ENCODE measurements around the gene ANKRD28. TPM values are rescaled to one million over a fixed set of nuclear protein-coding genes. Genes with fewer than 3 reads are reported as not detected.
"Not testable (repeated sequence)": the region's sequence is repeated elsewhere in the genome, so short reads cannot be mapped to it uniquely, and the experiment has no call there.

ANKRD28 gene
- total RNA-seq, result 53.6 and 54.0 TPM in 2 replicates

- intact Hi-C loops (cut with micrococcal nuclease), result loop anchor here (1.0 to 5.0 kb wide), 10 partner anchors 8 to 850 kb away; partner anchors contain the start of genes BTD, CAPN7, HACL1 and NR2C2
Observed at GRCh38 chr3:15797642-15798303, at the start of gene ANKRD28. TSS of gene ANKRD28 (minus strand) at chr3:15797979. CDS start at chr3:15796521, 1,458 bp downstream.

DNA sequence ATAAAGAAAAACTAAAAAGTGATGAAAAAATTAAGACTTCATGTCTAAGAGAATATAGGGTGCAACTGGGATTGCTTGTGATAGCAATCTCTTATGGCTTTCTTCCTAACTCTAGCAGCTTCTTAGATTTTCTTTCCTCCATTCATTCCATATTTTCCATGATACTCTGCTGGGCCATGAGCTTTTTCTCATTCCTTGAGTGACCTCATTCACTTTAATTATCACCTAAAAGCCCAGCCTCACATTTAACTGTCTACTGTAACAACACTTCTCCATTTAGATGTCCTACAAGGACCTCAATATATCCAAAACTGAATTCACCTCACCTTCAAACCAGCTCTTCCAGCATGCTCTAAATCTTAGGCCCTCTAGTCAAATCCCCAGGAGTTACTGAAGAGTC, 49.5 kb upstream of the ANKRD28 start:
- intact Hi-C loops (cut with micrococcal nuclease), result no loop called here

GRCh38 chr3:15846606-15847005, 48.8 kb upstream of the ANKRD28 start:
- intact Hi-C loops (cut with micrococcal nuclease), result no loop called here

- intact Hi-C loops (cut with micrococcal nuclease), result no loop called here
Observed at GRCh38 chr3:15845475-15845874, 47.7 kb upstream of the ANKRD28 start.

DNA sequence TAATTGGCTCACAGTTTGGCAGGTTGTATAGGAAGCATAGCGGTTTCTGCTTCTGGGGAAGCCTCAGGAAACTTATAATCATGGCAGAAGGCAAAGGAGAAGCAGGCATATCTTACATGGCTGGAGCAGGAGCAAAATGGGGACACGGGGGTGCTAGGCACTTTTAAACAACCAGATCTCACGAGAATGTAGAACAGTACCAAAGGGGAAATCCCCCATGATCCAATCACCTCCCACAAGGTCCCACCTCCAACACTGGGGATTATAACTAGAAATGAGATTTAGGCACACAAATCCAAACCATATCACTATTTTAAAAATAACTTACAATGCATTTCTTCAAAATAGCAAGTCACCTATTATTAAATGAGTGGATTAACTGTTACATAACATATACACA, 47.1 kb upstream of the ANKRD28 start:
- intact Hi-C loops (cut with micrococcal nuclease), result no loop called here

DNA sequence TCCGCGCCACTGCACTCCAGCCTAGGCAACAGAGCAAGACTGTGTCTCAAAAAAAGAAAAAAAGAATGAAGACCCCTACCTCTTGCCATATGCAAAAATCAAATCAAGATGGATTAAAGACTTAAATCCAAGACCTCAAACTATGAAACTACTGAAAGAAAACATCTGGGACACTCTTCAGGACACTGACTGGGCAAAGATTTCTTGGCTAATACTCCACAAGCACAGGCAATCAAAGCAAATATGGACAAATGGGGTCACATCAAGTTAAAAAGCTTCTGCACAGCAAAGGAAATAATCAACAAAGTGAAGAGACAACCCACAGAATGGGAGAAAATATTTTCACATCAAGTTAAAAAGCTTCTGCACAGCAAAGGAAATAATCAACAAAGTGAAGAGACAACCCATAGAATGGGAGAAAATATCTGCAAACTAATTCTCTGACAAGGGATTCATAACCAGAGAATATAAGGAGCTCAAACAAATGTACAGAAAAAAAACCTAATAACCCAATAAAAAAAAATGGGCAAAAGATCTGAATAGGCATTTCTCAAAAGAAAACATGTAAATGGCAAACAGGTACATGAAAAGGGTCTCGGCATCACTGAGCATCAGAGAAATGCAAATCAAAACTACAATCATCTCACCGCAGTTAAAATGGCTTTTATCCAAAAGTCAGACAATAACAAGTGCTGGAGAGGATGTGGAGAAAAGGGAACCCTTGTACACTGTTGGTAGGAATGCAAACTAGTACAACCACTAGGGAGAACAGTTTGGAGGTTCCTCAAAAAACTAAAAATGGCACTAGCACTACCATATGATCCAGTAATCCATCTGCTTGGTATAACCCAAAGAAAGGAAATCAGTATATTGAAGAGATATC, 43.6 kb upstream of the ANKRD28 start:
- intact Hi-C loops (cut with micrococcal nuclease), result not testable (repeated sequence)

GRCh38 chr3:15839568-15839967, 41.8 kb upstream of the ANKRD28 start:
- intact Hi-C loops (cut with micrococcal nuclease), result no loop called here

- intact Hi-C loops (cut with micrococcal nuclease), result no loop called here
Observed at GRCh38 chr3:15831927-15832326, 34.1 kb upstream of the ANKRD28 start.

DNA sequence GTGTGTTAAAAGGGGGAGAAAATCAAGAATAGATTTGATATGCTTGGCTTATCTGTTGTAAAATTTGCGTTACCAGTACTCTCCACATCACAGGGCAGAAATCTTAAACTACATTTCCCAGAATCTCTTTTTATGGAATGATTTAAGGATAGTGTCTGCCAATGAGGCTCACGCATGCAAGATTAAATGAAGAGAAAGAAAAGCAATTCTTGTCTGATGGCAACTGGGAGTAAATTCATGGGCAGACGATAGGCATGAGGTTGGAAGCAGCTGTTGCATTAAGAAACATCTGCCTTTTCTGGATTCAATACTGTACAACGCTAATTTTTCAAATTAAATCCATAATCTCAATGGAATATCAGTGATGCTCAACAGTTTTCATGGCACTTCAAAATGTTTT, 27.2 kb upstream of the ANKRD28 start:
- intact Hi-C loops (cut with micrococcal nuclease), result no loop called here

DNA sequence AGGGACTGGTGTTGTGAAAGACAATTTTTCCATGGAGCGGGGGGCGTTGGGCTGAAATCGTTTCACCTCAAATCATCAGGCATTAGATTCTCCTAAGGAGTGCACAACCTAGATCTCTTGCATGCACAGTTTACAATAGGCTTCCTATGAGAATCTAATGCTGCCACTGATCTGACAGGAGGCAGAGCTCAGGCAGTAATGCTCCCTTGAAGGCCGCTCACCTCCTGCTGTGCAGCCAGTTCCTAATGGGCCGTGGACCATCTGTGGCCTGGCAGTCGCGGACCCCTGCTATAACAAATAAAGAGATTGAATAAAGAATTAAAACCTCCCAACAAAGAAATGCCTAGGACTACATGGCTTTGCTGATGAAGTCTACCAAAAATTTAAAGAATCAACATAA, 25.3 kb upstream of the ANKRD28 start:
- intact Hi-C loops (cut with micrococcal nuclease), result no loop called here

- intact Hi-C loops (cut with micrococcal nuclease), result no loop called here
Observed at GRCh38 chr3:15822281-15822680, 24.5 kb upstream of the ANKRD28 start.

DNA sequence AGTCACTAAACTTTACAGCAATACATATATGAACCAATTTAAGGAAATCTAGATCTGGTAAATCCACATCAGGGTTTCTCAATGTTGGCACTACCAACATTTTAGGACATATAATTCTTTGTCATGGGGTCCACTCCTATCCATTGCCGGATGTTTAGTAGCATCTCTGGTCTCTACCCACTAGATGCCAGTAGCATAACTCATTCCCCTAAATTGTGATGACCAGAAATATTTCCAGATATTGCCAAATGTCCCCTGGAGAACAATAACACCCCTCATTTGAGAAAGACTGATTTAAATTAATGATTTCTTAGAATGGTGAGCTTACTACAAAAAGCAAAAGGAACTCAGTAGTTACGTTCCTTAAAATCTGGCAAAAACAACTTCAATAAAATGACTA, 23.1 kb upstream of the ANKRD28 start:
- intact Hi-C loops (cut with micrococcal nuclease), result no loop called here

GRCh38 chr3:15819576-15819975, 21.8 kb upstream of the ANKRD28 start:
- intact Hi-C loops (cut with micrococcal nuclease), result loop anchor here (5.0 kb wide), 3 partner anchors 133 to 443 kb away; partner anchors contain the start of genes DPH3, EAF1 and METTL6

- intact Hi-C loops (cut with micrococcal nuclease), result loop anchor here (5.0 kb wide), 3 partner anchors 133 to 443 kb away; partner anchors contain the start of genes DPH3, EAF1 and METTL6
Observed at GRCh38 chr3:15819043-15819442, 21.3 kb upstream of the ANKRD28 start.

- intact Hi-C loops (cut with micrococcal nuclease), result loop anchor here (1.0 to 5.0 kb wide), 7 partner anchors 137 to 447 kb away; partner anchors contain the start of genes DPH3, EAF1 and METTL6
Observed at GRCh38 chr3:15815696-15816095, 17.9 kb upstream of the ANKRD28 start.

- intact Hi-C loops (cut with micrococcal nuclease), result loop anchor here (5.0 kb wide), 1 partner anchor 121 kb away; no protein-coding TSS in a partner anchor
Observed at GRCh38 chr3:15813079-15813478, 15.3 kb upstream of the ANKRD28 start.

DNA sequence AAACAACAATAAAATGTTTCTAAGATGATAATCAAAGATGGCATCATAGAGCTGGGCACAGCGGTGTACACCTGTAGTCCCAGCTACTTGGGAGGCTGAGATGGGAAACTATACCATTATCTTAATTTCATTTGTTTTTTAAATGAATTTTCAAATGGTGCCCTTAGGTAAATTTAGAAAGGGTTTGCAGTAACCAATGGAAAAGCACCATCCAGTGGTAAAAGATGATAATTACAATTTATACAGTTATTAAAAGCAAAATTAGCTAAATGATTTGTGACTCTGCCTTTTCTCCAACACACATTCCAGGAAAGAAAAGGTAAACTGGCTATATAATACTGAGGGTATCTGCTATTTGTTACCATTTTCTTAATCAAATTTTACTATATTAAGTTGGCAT, 14.4 kb upstream of the ANKRD28 start:
- intact Hi-C loops (cut with micrococcal nuclease), result loop anchor here (1.0 to 5.0 kb wide), 4 partner anchors 120 to 607 kb away; partner anchors contain the start of genes BTD and HACL1

DNA sequence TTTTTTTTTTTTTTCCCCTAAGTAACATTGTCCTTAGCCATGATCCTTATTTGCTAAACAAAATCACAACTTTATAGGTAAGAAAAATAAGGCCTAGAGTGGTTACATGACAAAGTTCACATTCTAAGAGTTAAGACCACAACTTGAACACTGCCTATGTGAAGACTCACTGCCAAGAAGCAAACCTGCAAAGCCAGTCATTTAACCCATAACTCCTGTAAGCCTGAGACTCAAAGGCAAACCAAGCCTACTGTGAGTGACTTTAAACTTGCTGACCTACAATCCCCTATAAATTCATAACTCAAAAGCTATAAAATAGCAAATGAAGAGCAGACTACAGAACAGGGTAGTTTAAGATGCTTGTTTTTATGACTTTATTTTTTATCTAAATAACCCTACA, 12.9 kb upstream of the ANKRD28 start:
- intact Hi-C loops (cut with micrococcal nuclease), result loop anchor here (1.0 to 5.0 kb wide), 2 partner anchors 10 to 118 kb away; no protein-coding TSS in a partner anchor

DNA sequence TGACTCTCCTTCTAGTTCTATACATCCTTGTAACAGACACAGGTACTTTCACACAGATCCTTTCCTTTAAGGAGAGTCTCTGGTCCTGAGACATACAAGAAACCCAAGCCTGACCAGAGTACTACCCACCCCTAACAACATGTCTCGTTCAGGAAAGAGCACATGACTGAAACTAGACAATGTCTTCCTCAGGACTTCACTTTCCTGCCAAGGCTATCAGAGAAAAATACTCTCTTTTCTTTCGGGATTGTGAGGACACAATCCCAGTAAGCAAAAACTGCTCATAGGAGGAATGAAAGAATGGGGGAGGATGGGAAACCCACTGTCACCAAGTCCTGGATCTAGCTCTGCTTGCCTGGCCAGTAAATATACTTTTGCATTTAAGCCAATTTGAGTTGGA, 11.5 kb upstream of the ANKRD28 start:
- intact Hi-C loops (cut with micrococcal nuclease), result no loop called here

DNA sequence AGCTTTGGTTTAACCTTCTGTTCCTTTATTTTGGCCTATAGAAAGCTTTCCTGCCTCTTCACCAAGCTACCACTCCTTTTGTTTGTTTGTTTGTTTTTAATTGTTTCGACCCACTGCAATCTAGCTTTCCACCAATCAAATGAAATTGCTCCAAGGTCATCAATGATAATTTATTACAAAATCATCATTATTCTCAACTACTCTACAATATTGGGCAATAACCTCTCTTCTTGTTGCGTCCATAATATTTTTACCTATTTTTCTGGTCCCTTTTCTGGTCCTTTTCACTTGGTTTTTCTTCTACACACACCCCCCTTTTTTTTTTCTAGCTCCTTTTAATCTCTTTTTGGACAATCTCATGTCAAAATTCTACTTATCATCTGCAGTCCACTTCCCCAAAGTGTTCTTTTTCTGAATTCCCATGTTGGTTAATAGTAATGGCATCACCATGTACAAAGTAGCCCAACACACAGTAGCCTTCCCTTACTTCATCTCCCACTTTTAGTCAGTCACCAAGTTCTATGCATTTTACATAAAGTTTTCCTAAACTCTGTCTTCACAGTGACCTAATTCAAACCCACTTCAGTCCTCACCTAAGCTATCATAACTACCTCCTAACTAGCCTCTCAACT, 11.0 kb upstream of the ANKRD28 start:
- intact Hi-C loops (cut with micrococcal nuclease), result no loop called here

DNA sequence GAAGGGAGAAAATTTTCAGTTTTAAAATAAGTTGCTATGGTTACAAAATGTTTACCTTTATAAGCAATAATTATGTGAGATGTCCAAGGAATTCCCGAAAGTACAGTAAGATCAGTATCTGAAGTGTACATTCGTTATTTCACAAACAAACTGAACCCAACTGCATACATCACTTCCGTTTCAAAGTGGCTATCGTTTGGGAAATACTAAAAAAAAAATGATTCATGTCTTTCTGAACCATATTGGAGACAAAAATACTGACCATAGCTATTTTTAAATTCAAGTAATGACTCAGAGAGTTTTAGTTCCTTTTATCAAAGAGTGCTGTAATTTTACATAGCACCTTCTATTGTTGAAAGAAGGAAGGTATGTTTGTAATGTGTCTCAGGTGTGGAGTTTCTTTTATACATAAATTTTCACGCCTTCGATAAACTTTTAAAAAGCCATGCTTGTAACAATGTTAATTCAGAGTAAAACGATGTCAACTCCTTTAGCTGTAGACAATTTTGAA, 8.0 kb upstream of the ANKRD28 start:
- intact Hi-C loops (cut with micrococcal nuclease), result loop anchor here (1.0 kb wide), 1 partner anchor 9 kb away; the partner anchor contains the start of gene ANKRD28
